Measurements from ENCODE around the gene TMEM238.
"Not testable (repeated sequence)": the region's sequence is repeated elsewhere in the genome, so short reads cannot be mapped to it uniquely, and the experiment has no call there.

TMEM238 gene

DNA sequence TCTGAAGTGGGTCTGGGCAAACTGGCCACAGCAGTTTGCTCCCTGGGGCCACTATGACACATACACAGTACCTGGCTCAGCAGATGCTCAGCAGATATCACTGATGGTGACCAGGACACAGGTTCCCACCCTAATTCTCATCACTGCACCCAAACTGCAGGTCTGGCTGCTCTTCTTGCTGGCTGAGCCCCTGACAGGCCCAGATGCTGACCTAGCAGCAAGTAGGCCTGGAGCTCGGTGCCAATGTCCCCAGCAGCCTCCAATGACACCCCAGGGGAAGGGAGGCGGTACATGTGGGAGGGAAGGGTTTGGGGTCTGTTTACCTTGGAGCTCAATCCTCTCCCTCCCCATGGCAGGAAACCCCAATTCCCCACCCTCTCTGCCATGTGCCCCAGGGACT lies 18.4 kb upstream of the TMEM238 start:
- H3K36me3 ChIP-seq (ENCODE audit: control insufficient read depth, insufficient read depth, low read length), result peaks cover 37% of the 10 kb centered on the region
- no peak for DNase-seq
- no peak overlapping the region for H3K4me3 ChIP-seq (ENCODE audit: insufficient read depth, low read depth, low read length, poor library complexity, severe bottlenecking)
- H3K9me3 ChIP-seq (ENCODE audit: control insufficient read depth, low read length), result no peaks in the 10 kb centered on the region
- peaks cover 10% of the 10 kb centered on the region for H3K4me1 ChIP-seq (ENCODE audit: control insufficient read depth, insufficient read depth, low read length, poor library complexity, severe bottlenecking)
- no peaks in the 10 kb centered on the region for H3K27me3 ChIP-seq (replicated peaks; ENCODE audit: control insufficient read depth, insufficient read depth, low read length, poor library complexity, severe bottlenecking)
- no peak overlapping the region for H3K27ac ChIP-seq (ENCODE audit: insufficient read depth, low read length, poor library complexity, severe bottlenecking)

DNA sequence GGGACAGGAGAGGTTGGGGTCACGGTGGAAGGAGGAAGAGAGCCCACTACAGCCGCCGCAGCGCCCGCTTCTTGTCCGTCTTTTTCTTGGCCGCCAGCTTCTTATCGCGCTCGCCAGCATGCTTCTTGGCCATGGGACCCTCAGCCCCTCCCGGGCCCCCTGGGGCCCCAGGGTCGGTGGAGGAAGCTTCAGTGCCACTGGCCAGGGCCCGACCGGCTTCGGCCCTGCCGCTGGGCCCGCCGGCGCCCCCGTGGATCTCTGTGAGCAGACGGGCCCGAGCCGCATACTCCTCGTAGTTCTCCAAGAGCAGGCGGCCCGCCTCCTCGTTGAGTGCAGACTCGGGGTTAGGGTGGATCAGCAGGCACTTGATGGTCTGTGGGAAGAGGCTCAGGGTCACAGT lies 17.3 kb upstream of the TMEM238 start:
- not testable (repeated sequence) for DNase-seq; H3K27me3 ChIP-seq (replicated peaks; ENCODE audit: control insufficient read depth, insufficient read depth, low read length, poor library complexity, severe bottlenecking); H3K4me1 ChIP-seq (ENCODE audit: control insufficient read depth, insufficient read depth, low read length, poor library complexity, severe bottlenecking); H3K9me3 ChIP-seq (ENCODE audit: control insufficient read depth, low read length); H3K4me3 ChIP-seq (ENCODE audit: insufficient read depth, low read depth, low read length, poor library complexity, severe bottlenecking); H3K27ac ChIP-seq (ENCODE audit: insufficient read depth, low read length, poor library complexity, severe bottlenecking)
- H3K36me3 ChIP-seq (ENCODE audit: control insufficient read depth, insufficient read depth, low read length), result peaks cover 37% of the 10 kb centered on the region

DNA sequence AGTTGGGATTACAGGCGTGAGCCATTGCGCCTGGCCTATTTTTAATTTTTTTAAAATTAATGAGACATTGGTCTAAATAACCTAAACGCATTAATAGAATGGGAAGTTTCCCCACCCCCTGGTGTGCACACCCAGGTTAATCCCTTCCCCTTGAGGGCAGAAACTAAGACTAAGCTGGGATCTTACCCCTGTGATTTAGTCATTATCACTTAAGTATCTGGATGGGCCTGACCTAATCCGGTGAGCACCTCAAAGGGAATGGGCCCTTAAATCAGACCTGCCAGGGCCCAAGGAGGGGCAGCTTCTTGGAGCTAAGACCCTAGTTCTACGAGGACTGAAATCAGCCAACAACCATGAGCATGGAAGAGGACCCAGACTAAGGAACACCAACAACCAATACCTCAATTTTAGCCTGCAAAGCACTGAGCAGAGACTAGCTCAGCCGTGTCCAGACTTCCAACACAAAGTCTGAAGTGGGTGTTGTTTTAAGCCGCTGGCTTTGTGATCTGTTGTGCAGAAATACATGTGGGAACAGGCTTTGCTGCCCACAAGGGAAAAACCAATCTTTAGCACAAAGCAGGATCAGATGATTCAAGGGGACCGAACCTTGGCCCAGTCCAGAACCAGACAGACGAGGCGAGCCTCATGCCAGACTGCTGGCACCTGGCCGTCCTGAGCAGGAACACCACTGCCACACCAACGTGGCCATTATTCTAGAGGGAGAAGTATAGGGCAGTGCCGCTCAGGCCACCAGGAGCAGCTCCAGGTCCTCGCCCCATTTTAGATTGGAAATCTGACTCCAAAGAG lies 16.4 kb upstream of the TMEM238 start:
- Histone ChIP-seq H3K9me3 (ENCODE audit: control insufficient read depth, low read length) (no peaks in the 10 kb centered on the region), H3K27ac (ENCODE audit: insufficient read depth, low read length, poor library complexity, severe bottlenecking) (no peak overlapping the region), H3K4me3 (ENCODE audit: insufficient read depth, low read depth, low read length, poor library complexity, severe bottlenecking) (no peak overlapping the region), H3K36me3 (ENCODE audit: control insufficient read depth, insufficient read depth, low read length) (peaks cover 31% of the 10 kb centered on the region), H3K4me1 (ENCODE audit: control insufficient read depth, insufficient read depth, low read length, poor library complexity, severe bottlenecking) (no peaks in the 10 kb centered on the region), H3K27me3 (replicated peaks; ENCODE audit: control insufficient read depth, insufficient read depth, low read length, poor library complexity, severe bottlenecking) (no peaks in the 10 kb centered on the region)
- no peak for DNase-seq

DNA sequence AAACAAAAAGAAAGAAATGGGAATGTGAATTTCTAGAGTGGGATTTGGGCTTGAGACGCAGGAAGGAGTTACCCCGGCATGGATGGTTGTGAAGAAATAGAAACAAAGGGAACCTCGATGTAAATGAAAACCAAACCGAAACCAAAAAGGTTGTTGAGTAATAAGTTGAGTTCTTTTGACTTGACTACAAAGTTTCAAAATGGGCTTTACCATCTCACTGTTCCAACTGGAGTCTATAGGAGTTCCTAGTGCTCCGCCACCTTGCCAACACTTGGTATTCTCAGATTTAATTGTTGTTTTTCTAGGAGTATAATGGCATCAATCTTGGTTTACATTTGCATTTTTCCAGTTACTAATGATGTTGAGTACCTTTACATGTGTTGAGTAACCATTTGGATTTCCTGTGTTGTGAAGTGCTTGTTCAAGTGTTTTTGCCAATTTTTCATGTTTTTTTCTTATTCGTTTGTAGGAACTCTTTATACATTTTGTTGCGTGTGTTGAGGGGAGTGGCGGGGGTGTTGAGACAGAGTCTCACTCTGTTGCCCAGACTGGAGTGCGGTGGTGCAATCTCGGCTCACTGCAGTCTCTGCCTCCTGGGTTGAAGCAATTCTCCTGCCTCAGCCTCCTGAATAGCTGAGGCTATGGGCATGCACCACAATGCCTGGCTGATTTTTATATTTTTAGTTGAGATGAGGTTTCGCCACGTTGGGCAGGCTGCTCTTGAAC lies 14.3 kb upstream of the TMEM238 start:
- DNase-seq, result no peak

DNA sequence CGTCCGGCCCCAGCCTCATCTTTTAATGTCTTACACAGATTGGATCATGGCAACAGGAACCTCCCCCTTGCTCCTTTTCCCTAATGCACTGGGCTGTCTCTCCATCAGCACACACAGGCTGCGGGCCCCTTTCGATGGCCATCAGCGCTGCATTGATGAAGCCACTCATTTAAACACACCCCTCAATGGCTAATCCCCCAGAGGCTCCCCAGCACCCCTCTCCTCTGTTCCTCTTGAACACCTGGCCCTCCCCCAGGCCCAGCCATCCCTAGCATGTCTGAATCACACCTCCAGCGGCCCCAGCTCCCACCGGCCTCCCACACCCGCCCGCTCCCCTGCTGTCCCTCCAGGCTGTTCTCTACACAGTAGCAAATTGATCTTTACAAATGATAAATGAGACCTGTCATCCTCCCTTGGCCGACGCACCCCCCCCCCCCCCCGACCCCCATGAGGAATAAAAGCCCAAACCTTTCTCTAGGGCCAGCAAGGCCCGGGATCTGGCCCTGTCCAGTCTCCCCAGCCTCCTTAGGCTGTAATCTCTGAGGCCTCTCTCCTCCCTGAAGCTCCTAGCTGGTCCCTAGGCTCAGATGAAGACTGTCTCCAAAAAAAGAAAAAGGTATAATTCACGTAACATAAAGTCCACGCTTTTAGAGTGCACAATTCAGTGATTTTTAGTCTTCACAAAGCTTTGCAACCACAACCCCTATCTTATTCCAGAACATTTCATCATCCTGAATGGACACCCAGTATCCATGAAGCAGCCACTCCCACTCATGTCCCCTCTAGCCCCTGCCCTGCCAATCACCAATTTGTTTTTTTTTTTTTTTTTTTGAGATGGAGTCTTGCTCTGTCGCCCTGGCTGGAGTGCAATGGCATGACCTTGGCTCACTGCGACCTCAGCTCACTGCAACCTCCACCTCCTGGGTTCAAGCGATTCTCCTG lies 9.0 kb upstream of the TMEM238 start:
- H3K36me3 ChIP-seq (ENCODE audit: control insufficient read depth, insufficient read depth, low read length), result peaks cover 34% of the 10 kb centered on the region
- H3K4me1 ChIP-seq (ENCODE audit: control insufficient read depth, insufficient read depth, low read length, poor library complexity, severe bottlenecking), result peaks cover 11% of the 10 kb centered on the region
- H3K27ac ChIP-seq (ENCODE audit: insufficient read depth, low read length, poor library complexity, severe bottlenecking), result no peak overlapping the region
- H3K4me3 ChIP-seq (ENCODE audit: insufficient read depth, low read depth, low read length, poor library complexity, severe bottlenecking), result no peak overlapping the region
- H3K27me3 ChIP-seq (replicated peaks; ENCODE audit: control insufficient read depth, insufficient read depth, low read length, poor library complexity, severe bottlenecking), result no peaks in the 10 kb centered on the region
- no peaks in the 10 kb centered on the region for H3K9me3 ChIP-seq (ENCODE audit: control insufficient read depth, low read length)
- no peak for DNase-seq

More for the DNA sequence above, 14.3 kb upstream of the TMEM238 start:
- Histone ChIP-seq H3K4me1 (ENCODE audit: control insufficient read depth, insufficient read depth, low read length, poor library complexity, severe bottlenecking) (no peaks in the 10 kb centered on the region), H3K27me3 (replicated peaks; ENCODE audit: control insufficient read depth, insufficient read depth, low read length, poor library complexity, severe bottlenecking) (no peaks in the 10 kb centered on the region), H3K36me3 (ENCODE audit: control insufficient read depth, insufficient read depth, low read length) (peaks cover 27% of the 10 kb centered on the region), H3K9me3 (ENCODE audit: control insufficient read depth, low read length) (no peaks in the 10 kb centered on the region), H3K4me3 (ENCODE audit: insufficient read depth, low read depth, low read length, poor library complexity, severe bottlenecking) (no peak overlapping the region), H3K27ac (ENCODE audit: insufficient read depth, low read length, poor library complexity, severe bottlenecking) (no peak overlapping the region)

DNA sequence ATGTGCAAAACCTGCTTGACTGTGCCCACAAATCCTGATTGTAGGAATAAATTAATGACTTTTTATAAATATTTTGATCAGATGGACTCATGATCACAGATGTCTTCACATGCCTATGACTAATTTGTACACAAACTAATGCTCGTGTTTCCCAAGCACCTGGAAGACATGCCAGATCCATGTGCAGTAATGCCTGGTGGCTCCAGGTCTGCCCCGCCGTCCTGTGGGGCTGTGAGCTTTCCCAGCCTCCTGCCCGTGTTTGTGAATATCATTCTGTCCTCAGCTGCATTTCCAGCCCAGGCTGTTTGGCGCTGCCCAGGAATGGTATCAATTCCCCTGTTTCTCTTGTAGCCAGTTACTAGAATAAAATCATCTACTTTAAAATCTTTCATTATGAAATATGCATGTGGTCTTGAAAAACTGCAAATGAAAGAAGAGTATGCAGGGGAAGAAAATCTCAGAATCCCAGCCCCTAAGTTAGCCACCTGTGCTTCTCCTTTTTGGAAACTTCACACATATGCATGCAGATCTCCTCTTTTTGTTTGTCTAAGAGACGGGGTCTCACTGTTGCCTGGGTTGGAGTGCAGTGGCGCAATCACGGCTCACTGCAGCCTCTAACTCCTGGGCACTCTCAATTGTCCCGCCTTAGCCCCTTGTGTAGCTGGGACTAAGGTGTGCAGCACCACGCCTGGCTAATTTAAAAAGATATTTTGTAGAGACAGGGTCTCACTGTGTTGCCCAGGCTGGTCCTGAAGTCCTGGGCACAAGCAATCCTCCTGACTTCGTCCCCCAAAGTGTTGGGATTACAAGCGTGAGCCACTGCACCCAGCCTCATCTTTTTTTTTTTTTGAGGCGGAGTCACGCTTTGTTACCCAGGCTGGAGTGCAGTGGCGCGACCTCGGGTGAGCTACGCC lies 7.9 kb upstream of the TMEM238 start:
- no peak overlapping the region for H3K27ac ChIP-seq (ENCODE audit: insufficient read depth, low read length, poor library complexity, severe bottlenecking)
- DNase-seq, result no peak
- peaks cover 21% of the 10 kb centered on the region for H3K4me1 ChIP-seq (ENCODE audit: control insufficient read depth, insufficient read depth, low read length, poor library complexity, severe bottlenecking)
- no peaks in the 10 kb centered on the region for H3K27me3 ChIP-seq (replicated peaks; ENCODE audit: control insufficient read depth, insufficient read depth, low read length, poor library complexity, severe bottlenecking)
- H3K9me3 ChIP-seq (ENCODE audit: control insufficient read depth, low read length), result no peaks in the 10 kb centered on the region
- peaks cover 45% of the 10 kb centered on the region for H3K36me3 ChIP-seq (ENCODE audit: control insufficient read depth, insufficient read depth, low read length)
- H3K4me3 ChIP-seq (ENCODE audit: insufficient read depth, low read depth, low read length, poor library complexity, severe bottlenecking), result no peak overlapping the region

DNA sequence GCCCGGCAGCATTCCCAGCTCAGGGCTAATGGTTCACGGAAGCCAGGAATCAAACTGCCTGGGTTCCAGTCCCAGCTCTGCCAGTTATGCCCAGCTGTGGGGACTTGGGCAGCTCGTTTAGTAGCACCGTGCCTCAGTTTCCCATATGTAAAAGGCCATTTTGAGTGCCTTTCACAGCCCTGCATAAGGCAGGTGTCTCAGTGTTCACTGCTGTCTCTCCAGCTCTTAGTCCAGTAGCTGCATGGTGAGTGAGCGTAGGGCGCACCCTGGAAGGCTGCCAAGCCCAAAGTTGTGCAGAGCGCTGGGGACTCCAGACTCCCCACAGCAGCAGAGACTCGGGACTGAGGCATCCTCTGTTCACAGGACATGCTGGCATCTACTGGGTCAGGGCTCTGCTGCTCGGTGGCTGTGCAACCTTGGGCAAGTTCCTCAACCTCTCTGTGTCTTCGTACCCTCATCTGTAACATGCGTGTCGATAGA lies 7.1 kb upstream of the TMEM238 start:
- H3K4me3 ChIP-seq (ENCODE audit: insufficient read depth, low read depth, low read length, poor library complexity, severe bottlenecking), result no peak overlapping the region
- no peaks in the 10 kb centered on the region for H3K9me3 ChIP-seq (ENCODE audit: control insufficient read depth, low read length)
- H3K36me3 ChIP-seq (ENCODE audit: control insufficient read depth, insufficient read depth, low read length), result peaks cover 47% of the 10 kb centered on the region
- no peaks in the 10 kb centered on the region for H3K27me3 ChIP-seq (replicated peaks; ENCODE audit: control insufficient read depth, insufficient read depth, low read length, poor library complexity, severe bottlenecking)
- DNase-seq, result no peak
- peaks cover 29% of the 10 kb centered on the region for H3K4me1 ChIP-seq (ENCODE audit: control insufficient read depth, insufficient read depth, low read length, poor library complexity, severe bottlenecking)
- no peak overlapping the region for H3K27ac ChIP-seq (ENCODE audit: insufficient read depth, low read length, poor library complexity, severe bottlenecking)

DNA sequence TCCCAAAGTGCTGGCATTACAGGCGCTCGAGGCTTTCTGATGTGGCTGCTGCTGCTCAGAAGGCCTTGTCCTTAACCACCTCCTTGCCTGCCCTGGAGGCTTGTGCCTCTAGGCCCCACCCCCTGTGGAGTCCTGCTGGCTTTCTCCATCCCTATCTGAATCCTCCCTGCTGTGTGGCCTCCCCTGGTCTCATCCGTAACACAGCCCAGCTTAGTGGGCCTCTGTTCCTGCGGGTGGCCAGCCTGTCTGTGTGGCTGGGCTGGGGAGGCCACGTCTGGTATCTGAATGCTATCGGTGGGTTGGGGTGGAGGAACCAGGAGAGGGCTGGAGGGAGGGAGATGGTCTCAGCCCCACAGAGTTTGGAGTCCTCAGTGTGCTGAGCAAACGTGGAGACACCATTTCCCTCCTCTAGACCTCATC lies 6.4 kb upstream of the TMEM238 start:
- peaks cover 47% of the 10 kb centered on the region for H3K36me3 ChIP-seq (ENCODE audit: control insufficient read depth, insufficient read depth, low read length)
- H3K9me3 ChIP-seq (ENCODE audit: control insufficient read depth, low read length), result no peaks in the 10 kb centered on the region
- H3K27ac ChIP-seq (ENCODE audit: insufficient read depth, low read length, poor library complexity, severe bottlenecking), result no peak overlapping the region
- H3K4me1 ChIP-seq (ENCODE audit: control insufficient read depth, insufficient read depth, low read length, poor library complexity, severe bottlenecking), result peaks cover 31% of the 10 kb centered on the region
- no peaks in the 10 kb centered on the region for H3K27me3 ChIP-seq (replicated peaks; ENCODE audit: control insufficient read depth, insufficient read depth, low read length, poor library complexity, severe bottlenecking)
- no peak for DNase-seq
- H3K4me3 ChIP-seq (ENCODE audit: insufficient read depth, low read depth, low read length, poor library complexity, severe bottlenecking), result no peak overlapping the region
